Caco-2 (cell line): ENCODE data around the gene ANXA2. TPM values are rescaled to one million over a fixed set of nuclear protein-coding genes. Genes with fewer than 3 reads are reported as not detected.

Experiments used
- BruUV-seq: library from RNA; stranded (reverse); fragments of 400-500 nt; replicated peaks from 2 replicates; lab custom pipeline; 2021; lab: Mats Ljungman, UMichigan
- CTCF ChIA-PET: fragments of 300-600 bp; sonication (Branson Sonifier 250); formaldehyde crosslinking; loops from one replicate; lab custom pipeline; 2022; ENCODE audit warnings: antibody characterized with exemption; lab: Charles Lee
- POLR2A ChIA-PET: fragments of 300-600 bp; sonication (Branson Sonifier 250); formaldehyde crosslinking; loops from one replicate; lab custom pipeline; 2022; ENCODE audit warnings: antibody characterized with exemption; lab: Charles Lee
- DNase-seq, 2 experiments: peaks; one replicate each; pipeline versions ENCODE4 v3.0.0 to v3.0.0-alpha.2; 2020 to 2022
- H3K27me3 ChIP-seq: replicated peaks from 2 replicates; pipeline ENCODE4 v1.6.0; 2011; ENCODE audit warnings: low read length; ENCODE audit not compliant: control insufficient read depth, insufficient read depth
- H3K36me3 ChIP-seq: 2 replicates; pipeline ENCODE4 v1.5.1; 2011; ENCODE audit warnings: low read length; ENCODE audit not compliant: control insufficient read depth, insufficient read depth
- H3K4me1 ChIP-seq: fragments of 250-450 bp; sonication (Bioruptor Pico); 2 replicates; pipeline ENCODE4 v1.5.1; 2020; ENCODE audit warnings: mild to moderate bottlenecking
- H3K4me3 ChIP-seq: 2 replicates; pipeline ENCODE4 v1.5.1; 2011; ENCODE audit warnings: low read depth, mild to moderate bottlenecking, control low read depth, low read length
- H3K9me3 ChIP-seq: fragments of 250-450 bp; sonication (Bioruptor Pico); 2 replicates; pipeline ENCODE4 v1.5.1; 2020; ENCODE audit warnings: mild to moderate bottlenecking, moderate library complexity
- H3K27ac Mint-ChIP-seq: one replicate; pipeline ENCODE4 v1.8.0; 2022; ENCODE audit warnings: mixed read lengths; ENCODE audit not compliant: unreplicated experiment
- H3K27me3 Mint-ChIP-seq: one replicate; pipeline ENCODE4 v1.8.0; 2022; ENCODE audit warnings: mixed read lengths; ENCODE audit not compliant: insufficient read depth, unreplicated experiment
- H3K36me3 Mint-ChIP-seq: one replicate; pipeline ENCODE4 v1.8.0; 2022; ENCODE audit warnings: mild to moderate bottlenecking, mixed read lengths; ENCODE audit not compliant: insufficient read depth, unreplicated experiment
- H3K4me1 Mint-ChIP-seq: one replicate; pipeline ENCODE4 v1.8.0; 2022; ENCODE audit warnings: low read depth, mixed read lengths; ENCODE audit not compliant: unreplicated experiment
- H3K4me3 Mint-ChIP-seq: one replicate; pipeline ENCODE4 v1.8.0; 2022; ENCODE audit warnings: mild to moderate bottlenecking, moderate library complexity, mixed read lengths; ENCODE audit not compliant: unreplicated experiment
- H3K9me3 Mint-ChIP-seq: one replicate; pipeline ENCODE4 v1.8.0; 2022; ENCODE audit warnings: mixed read lengths; ENCODE audit not compliant: unreplicated experiment
- intact Hi-C: fragments of 100-400 bp; cut with micrococcal nuclease; formaldehyde crosslinking; loops from one replicate; pipeline ENCODE4 v1.10.0; 2022; ENCODE audit not compliant: unreplicated experiment
- total RNA-seq: library from RNA; stranded (reverse); gene quantifications from 2 replicates; pipeline ENCODE4 v1.2.3, GENCODE V29; 2022
- TF ChIP-seq, protein P1 (sequence below), 2 experiments: fragments of 200-600 bp in 1 of 2; IDR thresholded peaks; 1 replicate in 1 of 2; 2 replicates in 1 of 2; pipeline versions ENCODE4 v1.5.1 to v1.8.0; 2011 to 2022; ENCODE audit warnings: antibody characterized with exemption in 1 of 2, control low read depth in 1 of 2, inconsistent platforms in 1 of 2, low read depth in 1 of 2, low read length in 1 of 2, mild to moderate bottlenecking in 1 of 2, moderate library complexity in 1 of 2; ENCODE audit not compliant: insufficient read depth in 1 of 2, severe bottlenecking in 1 of 2, unreplicated experiment in 1 of 2

The ANXA2 gene
- total RNA-seq, 1 experiment from 2014 or later = 1,141 TPM

DNA sequence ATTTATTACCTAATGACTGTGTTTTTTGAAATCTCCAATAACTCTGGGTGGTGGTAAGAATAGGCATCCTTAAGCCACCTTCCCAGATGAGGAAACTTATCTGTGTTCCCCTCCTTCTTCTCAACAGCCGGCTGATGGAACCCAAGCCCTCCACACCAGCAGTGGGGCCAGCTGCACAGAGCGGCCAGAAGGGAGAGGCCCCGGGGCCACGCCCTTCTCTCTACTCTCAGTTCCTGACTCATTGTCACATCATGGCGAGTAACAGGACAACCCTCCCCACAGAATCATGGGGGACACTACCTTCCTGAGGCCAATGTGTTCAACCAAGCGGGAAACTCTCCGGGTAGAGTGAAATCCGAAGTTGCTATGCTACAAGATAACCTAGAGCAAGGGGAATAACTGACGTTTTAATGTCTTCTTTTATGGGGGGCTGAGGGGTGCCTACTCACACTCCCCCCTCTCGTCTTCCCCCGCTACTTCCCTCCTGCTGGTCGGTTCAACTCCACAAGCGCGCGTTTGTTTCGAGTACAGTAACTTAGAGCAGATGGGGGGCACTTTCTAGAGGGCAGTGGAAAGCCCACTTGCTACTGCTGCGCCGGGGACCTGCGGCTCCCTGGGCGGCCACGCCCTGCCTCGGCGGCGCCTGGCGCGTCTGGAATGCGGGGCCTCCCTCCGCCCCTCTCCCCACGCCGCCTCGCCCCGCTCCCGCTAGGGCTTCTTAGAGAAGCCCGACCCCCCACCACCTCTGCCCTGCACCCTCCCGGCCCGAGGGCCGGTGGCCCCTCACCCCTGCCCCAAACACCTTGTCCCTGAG, 621 bp downstream of the ANXA2 start:
- intact Hi-C loops = loop anchor here (5.0 kb wide), 4 partner anchors 35 to 710 kb away; partner anchors contain the start of gene BNIP2
- H3K4me3 Mint-ChIP-seq = peak overlapping the region; percentile 78
- peak; percentile 84 for DNase-seq
- peaks cover 75% of the 10 kb centered on the region for H3K36me3 Mint-ChIP-seq
- peaks cover 60% of the 10 kb centered on the region for H3K4me1 ChIP-seq
- peak overlapping the region; percentile 98 for H3K27ac Mint-ChIP-seq
- H3K4me3 ChIP-seq = peak overlapping the region; percentile 99
- H3K9me3 Mint-ChIP-seq = no peaks in the 10 kb centered on the region
- peaks cover 59% of the 10 kb centered on the region for H3K4me1 Mint-ChIP-seq
- TF ChIP-seq, protein P1, sequence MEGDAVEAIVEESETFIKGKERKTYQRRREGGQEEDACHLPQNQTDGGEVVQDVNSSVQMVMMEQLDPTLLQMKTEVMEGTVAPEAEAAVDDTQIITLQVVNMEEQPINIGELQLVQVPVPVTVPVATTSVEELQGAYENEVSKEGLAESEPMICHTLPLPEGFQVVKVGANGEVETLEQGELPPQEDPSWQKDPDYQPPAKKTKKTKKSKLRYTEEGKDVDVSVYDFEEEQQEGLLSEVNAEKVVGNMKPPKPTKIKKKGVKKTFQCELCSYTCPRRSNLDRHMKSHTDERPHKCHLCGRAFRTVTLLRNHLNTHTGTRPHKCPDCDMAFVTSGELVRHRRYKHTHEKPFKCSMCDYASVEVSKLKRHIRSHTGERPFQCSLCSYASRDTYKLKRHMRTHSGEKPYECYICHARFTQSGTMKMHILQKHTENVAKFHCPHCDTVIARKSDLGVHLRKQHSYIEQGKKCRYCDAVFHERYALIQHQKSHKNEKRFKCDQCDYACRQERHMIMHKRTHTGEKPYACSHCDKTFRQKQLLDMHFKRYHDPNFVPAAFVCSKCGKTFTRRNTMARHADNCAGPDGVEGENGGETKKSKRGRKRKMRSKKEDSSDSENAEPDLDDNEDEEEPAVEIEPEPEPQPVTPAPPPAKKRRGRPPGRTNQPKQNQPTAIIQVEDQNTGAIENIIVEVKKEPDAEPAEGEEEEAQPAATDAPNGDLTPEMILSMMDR (IDR thresholded peaks at IDR 0.05; ENCODE audit: insufficient read depth in 1 of 2, low read depth in 1 of 2, low read length in 1 of 2, severe bottlenecking in 1 of 2, unreplicated experiment in 1 of 2) = no peak
- H3K27me3 ChIP-seq = no peaks in the 10 kb centered on the region
- no peaks in the 10 kb centered on the region for H3K27me3 Mint-ChIP-seq
- ChIA-PET POLR2A (interaction anchor here (0.7 to 1.2 kb wide), 4 partner anchors 8 to 60 kb away, joined by 3 to 8 read pairs (median 5); no protein-coding TSS in a partner anchor), CTCF (interaction anchor here (0.6 kb wide), 1 partner anchor 183 kb away, joined by 3 read pairs; no protein-coding TSS in a partner anchor)
- no peaks in the 10 kb centered on the region for H3K9me3 ChIP-seq
- H3K36me3 ChIP-seq = peaks cover 1% of the 10 kb centered on the region
- BruUV-seq = no TSS peak

DNA sequence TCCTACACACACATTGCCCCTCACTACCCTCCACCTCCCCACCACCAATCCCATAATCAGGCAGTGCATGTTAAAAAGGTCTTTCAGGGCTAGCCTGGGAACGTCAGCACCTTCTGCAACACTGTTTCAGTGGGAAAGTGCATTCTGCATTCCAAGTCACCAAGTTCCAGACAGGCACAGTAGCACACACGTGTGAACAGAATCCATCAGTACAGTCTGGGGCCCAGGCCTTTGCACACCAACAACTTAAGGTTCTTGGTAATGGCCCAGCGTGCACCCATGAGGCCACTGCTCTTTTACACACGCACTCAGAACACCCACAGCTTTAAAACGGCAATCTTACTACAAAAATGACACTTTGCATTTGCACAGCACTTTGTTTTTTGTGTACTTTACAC, 1.2 kb downstream of the ANXA2 start:
- Histone ChIP-seq H3K36me3 (peaks cover 1% of the 10 kb centered on the region), H3K9me3 (no peaks in the 10 kb centered on the region), H3K27me3 (no peaks in the 10 kb centered on the region), H3K4me1 (peaks cover 66% of the 10 kb centered on the region), H3K4me3 (peak overlapping the region; percentile 99)
- intact Hi-C loops = loop anchor here (5.0 kb wide), 4 partner anchors 34 to 709 kb away; partner anchors contain the start of gene BNIP2
- BruUV-seq = no TSS peak
- TF ChIP-seq, protein P1 (IDR thresholded peaks at IDR 0.05; ENCODE audit: insufficient read depth in 1 of 2, low read depth in 1 of 2, low read length in 1 of 2, severe bottlenecking in 1 of 2, unreplicated experiment in 1 of 2) = no peak
- peak overlapping the region; percentile 78 for H3K4me3 Mint-ChIP-seq
- ChIA-PET POLR2A (interaction anchor here (0.8 to 1.2 kb wide), 2 partner anchors 45 to 60 kb away, joined by 3 to 8 read pairs; no protein-coding TSS in a partner anchor), CTCF (interaction anchor here (0.6 kb wide), 1 partner anchor 184 kb away, joined by 3 read pairs; no protein-coding TSS in a partner anchor)
- DNase-seq = peak in 1 of 2 experiments; percentile 34
- H3K9me3 Mint-ChIP-seq = no peaks in the 10 kb centered on the region
- no peaks in the 10 kb centered on the region for H3K27me3 Mint-ChIP-seq
- H3K4me1 Mint-ChIP-seq = peaks cover 63% of the 10 kb centered on the region
- H3K27ac Mint-ChIP-seq = peak overlapping the region; percentile 98
- H3K36me3 Mint-ChIP-seq = peaks cover 80% of the 10 kb centered on the region

DNA sequence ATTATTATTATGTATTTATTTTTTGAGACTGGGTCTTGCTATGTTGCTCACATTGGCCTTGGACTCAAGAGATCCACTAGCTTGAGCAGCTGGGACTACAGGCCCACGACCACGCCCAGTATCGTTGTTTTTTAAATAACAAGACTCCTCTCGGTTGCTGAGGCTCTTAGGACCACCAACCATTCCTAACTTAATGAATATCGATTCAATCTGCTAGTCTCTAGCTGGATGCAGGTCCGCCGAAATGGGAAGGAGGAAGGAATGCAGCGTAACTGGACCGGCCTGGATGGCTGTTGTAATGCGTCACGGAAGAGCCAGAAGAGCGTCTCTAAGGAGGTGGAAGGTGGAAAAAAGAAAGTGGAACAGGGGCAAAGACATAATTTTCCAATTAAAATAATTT, 1.7 kb downstream of the ANXA2 start:
- Mint-ChIP-seq H3K27ac (peak overlapping the region; percentile 98), H3K36me3 (peaks cover 84% of the 10 kb centered on the region), H3K4me1 (peaks cover 66% of the 10 kb centered on the region), H3K4me3 (peak overlapping the region; percentile 78), H3K27me3 (no peaks in the 10 kb centered on the region), H3K9me3 (no peaks in the 10 kb centered on the region)
- Histone ChIP-seq H3K27me3 (no peaks in the 10 kb centered on the region), H3K9me3 (no peaks in the 10 kb centered on the region), H3K4me3 (peak overlapping the region; percentile 99), H3K4me1 (peaks cover 69% of the 10 kb centered on the region), H3K36me3 (peaks cover 1% of the 10 kb centered on the region)
- intact Hi-C loops = loop anchor here (5.0 kb wide), 4 partner anchors 34 to 709 kb away; partner anchors contain the start of gene BNIP2
- no TSS peak for BruUV-seq
- DNase-seq = peak in 1 of 2 experiments; percentile 49
- CTCF ChIA-PET = no interaction called here
- TF ChIP-seq, protein P1 (IDR thresholded peaks at IDR 0.05; ENCODE audit: insufficient read depth in 1 of 2, low read depth in 1 of 2, low read length in 1 of 2, severe bottlenecking in 1 of 2, unreplicated experiment in 1 of 2) = no peak
- POLR2A ChIA-PET = interaction anchor here (0.8 to 1.2 kb wide), 3 partner anchors 13 to 61 kb away, joined by 3 to 8 read pairs (median 4); no protein-coding TSS in a partner anchor
